K562 (cell line): ENCODE results near the gene EXOC3. TPM values are rescaled to one million over a fixed set of nuclear protein-coding genes. Genes with fewer than 3 reads are reported as not detected.

Source experiments
- CBX2 ChIP-seq: fragments of 200-600 bp; sonication (generic); IDR thresholded peaks from one replicate; pipeline ENCODE4 v1.6.1; 2012; ENCODE audit warnings: mild to moderate bottlenecking, low read length, inconsistent platforms; ENCODE audit not compliant: insufficient read depth, poor library complexity, severe bottlenecking
- GABPA ChIP-seq: fragments of 200-800 bp; sonication (Bioruptor generic); conservative IDR thresholded peaks from 2 replicates; pipeline ENCODE4 v1.6.1; 2016; ENCODE audit warnings: low read depth, missing genetic modification characterization, missing compliant biosample characterization
- KLF16 ChIP-seq: IDR thresholded peaks from 2 replicates; pipeline ENCODE4 v1.6.1; 2016; ENCODE audit warnings: antibody characterized with exemption
- NFIX ChIP-seq: fragments of 250-450 bp; sonication (Bioruptor Pico); IDR thresholded peaks from 2 replicates; pipeline ENCODE4 v1.4.0; 2020; ENCODE audit warnings: low read depth, mild to moderate bottlenecking, moderate library complexity
- PPARD ChIP-seq: fragments of 250-450 bp; sonication (Bioruptor Pico); IDR thresholded peaks from 2 replicates; pipeline ENCODE4 v1.8.0; 2022; ENCODE audit warnings: inconsistent platforms, mild to moderate bottlenecking, moderate library complexity
- RUNX1 ChIP-seq: sonication (generic); IDR thresholded peaks from 2 replicates; pipeline ENCODE4 v1.6.1; 2016; ENCODE audit warnings: antibody characterized with exemption, low read depth
- ZBTB7A ChIP-seq: IDR thresholded peaks from 2 replicates; pipeline ENCODE4 v1.6.1; 2011; ENCODE audit warnings: low read depth, mild to moderate bottlenecking, low read length, moderate library complexity, borderline replicate concordance; ENCODE audit not compliant: control insufficient read depth
- ZNF184 ChIP-seq: sonication (generic); formaldehyde crosslinking; IDR thresholded peaks from 2 replicates; pipeline ENCODE4 v1.5.0; 2020; ENCODE audit warnings: missing genetic modification reagents
- ZNF224 ChIP-seq: sonication (generic); formaldehyde crosslinking; IDR thresholded peaks from 2 replicates; pipeline ENCODE4 v1.8.0; 2022; ENCODE audit warnings: mild to moderate bottlenecking, missing genetic modification reagents
- ZNF766 ChIP-seq: fragments of 200-800 bp; sonication (Bioruptor generic); conservative IDR thresholded peaks from 2 replicates; pipeline ENCODE4 v1.6.1; 2016; ENCODE audit warnings: missing genetic modification characterization, missing compliant biosample characterization
- polyA plus RNA-seq, 8 experiments: library from polyadenylated mRNA; depleted of rRNA in 4 of 8; stranded (reverse) in 5 of 8; unstranded in 3 of 8; fragments of >200 nt; fragmentation: Nextera tagmentation in 2 of 8; fragmentation: Illumina TruSeq in 1 of 8; extraction: Ambion mirVana in 2 of 8; extraction: Trizol in 1 of 8; gene quantifications; 2 replicates each; pipeline versions ENCODE4 v1.2.1 to v1.2.3, GENCODE V29; 2011 to 2014; ENCODE audit warnings: inconsistent platforms in 1 of 8, missing spikeins in 1 of 8
- total RNA-seq, 7 experiments: library from RNA; depleted of rRNA in 6 of 7; stranded (reverse); fragments of >200 nt in 6 of 7; fragmentation: Illumina TruSeq in 2 of 7; extraction: Trizol in 2 of 7; gene quantifications; 2 replicates each; pipeline versions ENCODE4 v1.2.1 to v1.2.3, GENCODE V29; 2011 to 2021; ENCODE audit warnings: low replicate concordance in 1 of 7
- TF ChIP-seq, protein P1 (sequence below): fragments of 450-650 bp; formaldehyde crosslinking; IDR thresholded peaks from 2 replicates; pipeline ENCODE4 v1.4.0; 2022; ENCODE audit warnings: missing genetic modification characterization

EXOC3 gene
- total and polyA plus RNA-seq, 9 of the 15 experiments (the other 6 are each of a cell fraction or from before 2014, with no cell fraction given), result 1.4 to 41.9 (median 22.4) TPM

DNA sequence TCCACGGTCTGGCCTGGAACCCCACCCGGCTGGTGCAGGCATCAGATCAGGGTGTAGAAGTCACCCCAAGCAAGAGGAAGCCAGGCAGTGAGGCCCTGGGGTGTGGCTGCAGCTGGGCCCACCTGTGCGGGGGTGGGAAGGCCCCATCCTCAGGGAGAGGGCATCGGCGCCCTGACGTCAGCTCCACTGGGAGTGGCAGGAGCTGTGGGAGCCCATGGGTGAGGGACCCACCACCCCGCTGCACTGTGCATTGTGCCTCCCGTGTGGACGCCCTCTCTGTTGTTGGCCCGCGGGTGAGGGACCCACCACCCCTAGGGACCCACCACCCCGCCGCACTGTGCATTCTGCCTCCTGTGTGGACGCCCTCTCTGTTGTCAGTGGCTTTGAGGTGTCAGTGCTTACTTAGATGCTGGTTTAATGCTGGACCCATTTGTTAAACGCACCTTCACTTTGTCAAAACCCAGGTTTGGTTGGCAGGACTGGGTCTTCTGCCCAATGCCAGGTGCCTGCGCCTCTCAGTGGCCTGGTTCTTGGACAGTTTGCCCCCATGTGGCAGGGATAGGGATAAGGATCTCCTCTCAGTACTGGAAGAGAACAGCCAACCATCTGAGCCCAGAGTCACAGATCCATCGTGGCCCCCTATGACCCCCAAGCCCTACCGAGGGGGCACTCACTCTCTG, 6.9 kb upstream of the EXOC3 start (continued):
- TF ChIP-seq PPARD (CRISPR knock-in tag) (no peak), ZNF224 (CRISPR knock-in tag) (0 out of 2 replicates have a peak, but pooled peaks have one; percentile 34), KLF16 (no peak), ZNF184 (CRISPR knock-in tag) (no peak), GABPA (no peak), CBX2 (no peak), ZBTB7A (0 out of 2 replicates have a peak, but pooled peaks have one; percentile 18), ZNF766 (CRISPR knock-in tag) (no peak), RUNX1 (no peak), NFIX (no peak)
- TF ChIP-seq, protein P1, sequence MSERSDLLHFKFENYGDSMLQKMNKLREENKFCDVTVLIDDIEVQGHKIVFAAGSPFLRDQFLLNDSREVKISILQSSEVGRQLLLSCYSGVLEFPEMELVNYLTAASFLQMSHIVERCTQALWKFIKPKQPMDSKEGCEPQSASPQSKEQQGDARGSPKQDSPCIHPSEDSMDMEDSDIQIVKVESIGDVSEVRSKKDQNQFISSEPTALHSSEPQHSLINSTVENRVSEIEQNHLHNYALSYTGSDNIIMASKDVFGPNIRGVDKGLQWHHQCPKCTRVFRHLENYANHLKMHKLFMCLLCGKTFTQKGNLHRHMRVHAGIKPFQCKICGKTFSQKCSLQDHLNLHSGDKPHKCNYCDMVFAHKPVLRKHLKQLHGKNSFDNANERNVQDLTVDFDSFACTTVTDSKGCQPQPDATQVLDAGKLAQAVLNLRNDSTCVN, result no peak
- TF ChIP-seq, all 486 proteins: peak for 6
